Measurements from ENCODE around the gene PLCXD1. TPM values are rescaled to one million over a fixed set of nuclear protein-coding genes. Genes with fewer than 3 reads are reported as not detected.
A peak's percentile ranks its signal among the peaks of the same experiment; 100 is the strongest.
"Not testable (repeated sequence)": the region's sequence is repeated elsewhere in the genome, so short reads cannot be mapped to it uniquely, and the experiment has no call there.

The PLCXD1 gene
- polyA plus RNA-seq, 4 donors = 3.8 to 40.9 (median 13.3) TPM

DNA sequence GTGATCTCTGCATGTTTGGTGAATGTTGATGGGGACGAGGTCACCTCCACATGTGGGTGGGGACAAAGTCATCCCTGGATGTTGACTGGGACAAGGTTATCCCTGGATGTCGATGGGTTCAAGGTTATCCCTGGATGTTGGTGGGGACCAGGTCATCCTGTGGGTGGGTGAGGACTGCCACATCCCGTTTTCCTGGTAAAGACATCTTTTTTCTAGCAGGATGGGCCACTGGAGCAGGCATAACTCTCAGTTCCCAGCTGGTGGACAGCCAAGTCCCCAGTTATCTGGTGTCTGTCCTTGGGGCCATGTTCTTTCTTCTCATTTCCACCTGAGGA is 28.3 kb upstream of the PLCXD1 start:
- WGBS, 3 donors = 78 to 89% (median 84%) methylated on average over 3 of the region's 3 CpGs

DNA sequence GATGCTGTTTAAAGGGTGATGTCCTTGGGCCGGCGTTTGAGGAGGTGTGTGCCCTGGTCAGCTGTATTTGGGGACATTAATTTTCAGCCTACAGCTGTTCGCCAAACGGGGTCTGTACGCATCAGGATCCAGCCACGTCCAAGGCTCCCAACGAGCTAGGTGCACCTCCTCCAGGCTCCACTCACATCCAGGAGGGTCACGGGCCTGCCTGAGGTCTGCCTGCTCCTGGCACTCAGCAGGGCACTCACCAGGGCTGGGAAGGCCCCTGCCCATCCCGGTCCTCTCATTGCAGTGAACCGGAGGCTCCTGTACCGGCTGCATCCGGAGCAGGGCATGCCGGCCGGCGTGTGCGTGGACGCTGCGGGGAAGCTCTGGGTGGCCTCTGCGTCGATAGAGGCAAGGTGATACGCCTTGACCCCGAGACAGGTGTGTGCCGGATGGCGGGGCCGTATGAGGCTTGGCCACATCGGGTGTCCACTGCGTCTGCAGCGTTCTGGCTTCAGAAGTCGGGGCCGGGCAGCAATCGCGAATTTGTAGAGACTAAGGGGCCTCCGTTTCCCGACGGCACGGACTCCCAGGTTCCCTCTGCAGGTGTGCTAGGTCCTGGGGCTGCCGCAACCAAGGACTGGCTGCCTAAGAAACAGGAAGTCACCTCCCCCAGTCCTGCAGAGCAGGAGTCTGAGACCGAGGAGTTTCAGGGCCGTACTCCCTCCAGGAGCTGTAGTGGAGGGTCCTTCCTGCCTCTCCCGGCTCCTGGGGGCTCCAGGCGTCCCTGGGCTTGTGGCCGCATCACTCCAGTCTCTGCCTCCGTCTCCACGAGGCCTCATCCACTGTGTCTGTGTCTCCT is 27.5 kb upstream of the PLCXD1 start:
- no peaks in the 10 kb centered on the region for H3K27me3 ChIP-seq (ENCODE audit: control insufficient read depth in 3 of 3, insufficient read depth in 3 of 3, low read length in 3 of 3)
- H3K9me3 ChIP-seq (ENCODE audit: control insufficient read depth in 2 of 2, insufficient read depth in 1 of 2, low read depth in 1 of 2, low read length in 1 of 2) = peaks cover 0 to 8% of the 10 kb centered on the region in 2 donors
- DNase-seq = peak in 1 of 2 donors; percentile 0
- no peaks in the 10 kb centered on the region for H3K36me3 ChIP-seq (ENCODE audit: control insufficient read depth in 3 of 3, insufficient read depth in 2 of 3, low read depth in 1 of 3, low read length in 3 of 3)
- no peaks in the 10 kb centered on the region for H3K4me1 ChIP-seq (ENCODE audit: control insufficient read depth in 3 of 3, insufficient read depth in 2 of 3, low read depth in 1 of 3, low read length in 2 of 3)
- 90 to 94% (median 92%) methylated on average over 40 to 44 of the region's 44 CpGs for WGBS, 3 donors
- H3K27ac ChIP-seq (ENCODE audit: low read depth in 1 of 3, low read length in 2 of 3) = no peak overlapping the region
- FAIRE-seq = no peak
- no peak overlapping the region for H3K4me3 ChIP-seq (ENCODE audit: low read depth in 1 of 3, low read length in 3 of 3)

More for the DNA sequence above, 28.3 kb upstream of the PLCXD1 start:
- no peak overlapping the region for H3K4me3 ChIP-seq (ENCODE audit: low read depth in 1 of 3, low read length in 3 of 3)
- H3K36me3 ChIP-seq (ENCODE audit: control insufficient read depth in 3 of 3, insufficient read depth in 2 of 3, low read depth in 1 of 3, low read length in 3 of 3) = no peaks in the 10 kb centered on the region
- no peak for FAIRE-seq
- H3K9me3 ChIP-seq (ENCODE audit: control insufficient read depth in 2 of 2, insufficient read depth in 1 of 2, low read depth in 1 of 2, low read length in 1 of 2) = peaks cover 0 to 8% of the 10 kb centered on the region in 2 donors
- H3K27me3 ChIP-seq (ENCODE audit: control insufficient read depth in 3 of 3, insufficient read depth in 3 of 3, low read length in 3 of 3) = no peaks in the 10 kb centered on the region
- no peak for DNase-seq
- no peaks in the 10 kb centered on the region for H3K4me1 ChIP-seq (ENCODE audit: control insufficient read depth in 3 of 3, insufficient read depth in 2 of 3, low read depth in 1 of 3, low read length in 2 of 3)
- no peak overlapping the region for H3K27ac ChIP-seq (ENCODE audit: low read depth in 1 of 3, low read length in 2 of 3)

DNA sequence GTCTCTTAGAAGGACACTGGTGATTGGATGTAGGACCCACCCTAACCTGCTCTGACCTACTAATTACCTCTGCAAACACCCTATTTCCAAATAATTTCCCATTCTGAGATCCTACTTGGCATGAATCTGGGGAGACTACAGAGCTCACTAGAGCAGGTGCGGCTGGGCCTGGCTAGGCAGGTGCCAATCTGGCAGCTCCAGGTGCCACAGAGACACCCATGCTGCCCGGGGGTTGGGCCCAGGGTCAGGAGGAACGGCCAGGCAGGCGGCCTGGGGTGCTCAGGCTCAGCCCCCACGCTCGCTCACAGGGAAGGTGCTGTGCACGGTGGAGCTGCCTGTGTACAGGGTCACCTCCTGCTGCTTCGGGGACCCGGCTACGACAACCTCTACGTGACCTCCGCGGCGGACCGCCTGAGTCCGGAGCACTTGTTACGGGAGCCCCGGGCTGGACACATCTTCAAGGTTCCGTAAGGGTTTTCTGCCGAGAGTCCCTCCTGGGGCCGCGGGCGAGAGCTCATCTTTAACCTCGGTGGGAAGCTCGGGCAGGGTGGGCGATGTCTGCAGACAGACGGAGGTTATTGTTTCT is 26.5 kb upstream of the PLCXD1 start:
- peaks cover 0 to 8% of the 10 kb centered on the region in 2 donors for H3K9me3 ChIP-seq (ENCODE audit: control insufficient read depth in 2 of 2, insufficient read depth in 1 of 2, low read depth in 1 of 2, low read length in 1 of 2)

DNA sequence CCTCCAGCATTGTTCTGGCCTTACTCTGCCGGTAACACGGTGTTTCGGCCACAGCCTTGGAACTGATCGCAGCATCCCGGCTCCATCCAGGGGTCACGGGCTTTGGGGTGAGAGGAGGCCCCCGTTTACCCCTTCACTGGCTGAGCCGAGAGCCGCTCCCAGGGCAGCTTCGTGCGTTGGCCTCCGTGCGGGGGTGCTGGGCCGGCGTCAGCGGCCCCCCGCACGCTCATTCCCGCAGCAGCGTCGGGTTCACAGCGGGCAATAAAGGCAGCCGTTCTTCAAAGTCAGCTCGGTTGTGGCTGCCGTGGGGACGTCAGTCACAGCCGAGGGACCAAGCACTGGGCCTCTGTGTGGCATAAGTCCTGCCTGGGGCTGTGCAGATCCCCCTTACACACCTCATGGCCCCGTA is 25.3 kb upstream of the PLCXD1 start:
- H3K36me3 ChIP-seq (ENCODE audit: control insufficient read depth in 3 of 3, insufficient read depth in 2 of 3, low read depth in 1 of 3, low read length in 3 of 3) = no peaks in the 10 kb centered on the region
- H3K9me3 ChIP-seq (ENCODE audit: control insufficient read depth in 2 of 2, insufficient read depth in 1 of 2, low read depth in 1 of 2, low read length in 1 of 2) = peaks cover 0 to 8% of the 10 kb centered on the region in 2 donors
- peaks cover 0 to under 1% (median 0%) of the 10 kb centered on the region in 3 donors for H3K4me1 ChIP-seq (ENCODE audit: control insufficient read depth in 3 of 3, insufficient read depth in 2 of 3, low read depth in 1 of 3, low read length in 2 of 3)
- no peaks in the 10 kb centered on the region for H3K27me3 ChIP-seq (ENCODE audit: control insufficient read depth in 3 of 3, insufficient read depth in 3 of 3, low read length in 3 of 3)
- H3K4me3 ChIP-seq (ENCODE audit: low read depth in 1 of 3, low read length in 3 of 3) = no peak overlapping the region
- WGBS, 3 donors = 88 to 90% (median 89%) methylated on average over 28 of the region's 28 CpGs
- FAIRE-seq (no peak), DNase-seq (no peak)
- no peak overlapping the region for H3K27ac ChIP-seq (ENCODE audit: low read depth in 1 of 3, low read length in 2 of 3)

More for the DNA sequence above, 26.5 kb upstream of the PLCXD1 start:
- Histone ChIP-seq H3K27me3 (ENCODE audit: control insufficient read depth in 3 of 3, insufficient read depth in 3 of 3, low read length in 3 of 3) (no peaks in the 10 kb centered on the region), H3K4me1 (ENCODE audit: control insufficient read depth in 3 of 3, insufficient read depth in 2 of 3, low read depth in 1 of 3, low read length in 2 of 3) (no peaks in the 10 kb centered on the region), H3K27ac (ENCODE audit: low read depth in 1 of 3, low read length in 2 of 3) (no peak overlapping the region), H3K4me3 (ENCODE audit: low read depth in 1 of 3, low read length in 3 of 3) (no peak overlapping the region), H3K36me3 (ENCODE audit: control insufficient read depth in 3 of 3, insufficient read depth in 2 of 3, low read depth in 1 of 3, low read length in 3 of 3) (no peaks in the 10 kb centered on the region)
- DNase-seq = peak in 1 of 2 donors; percentile 0
- FAIRE-seq = no peak
- 87 to 93% (median 89%) methylated on average over 27 of the region's 27 CpGs for WGBS, 3 donors

- H3K27ac ChIP-seq (ENCODE audit: low read depth in 1 of 3, low read length in 2 of 3); H3K4me1 ChIP-seq (ENCODE audit: control insufficient read depth in 3 of 3, insufficient read depth in 2 of 3, low read depth in 1 of 3, low read length in 2 of 3); DNase-seq; H3K4me3 ChIP-seq (ENCODE audit: low read depth in 1 of 3, low read length in 3 of 3); H3K36me3 ChIP-seq (ENCODE audit: control insufficient read depth in 3 of 3, insufficient read depth in 2 of 3, low read depth in 1 of 3, low read length in 3 of 3); H3K27me3 ChIP-seq (ENCODE audit: control insufficient read depth in 3 of 3, insufficient read depth in 3 of 3, low read length in 3 of 3); FAIRE-seq; H3K9me3 ChIP-seq (ENCODE audit: control insufficient read depth in 2 of 2, insufficient read depth in 1 of 2, low read depth in 1 of 2, low read length in 1 of 2): not testable (repeated sequence)
- 58 to 86% (median 75%) methylated on average over 14 of the region's 14 CpGs for WGBS, 3 donors
These were observed 24.1 kb upstream of the PLCXD1 start for GRCh38 chrX:257054-257453.

GRCh38 chrX:257681-258289 is 23.4 kb upstream of the PLCXD1 start:
- DNase-seq = peak in 1 of 2 donors; percentile 0
- H3K36me3 ChIP-seq (ENCODE audit: control insufficient read depth in 3 of 3, insufficient read depth in 2 of 3, low read depth in 1 of 3, low read length in 3 of 3) = no peaks in the 10 kb centered on the region
- H3K27ac ChIP-seq (ENCODE audit: low read depth in 1 of 3, low read length in 2 of 3) = no peak overlapping the region
- H3K4me1 ChIP-seq (ENCODE audit: control insufficient read depth in 3 of 3, insufficient read depth in 2 of 3, low read depth in 1 of 3, low read length in 2 of 3) = peaks cover 0 to 8% (median 0%) of the 10 kb centered on the region in 3 donors
- WGBS, 3 donors = 73 to 82% (median 76%) methylated on average over 18 to 21 of the region's 21 CpGs
- FAIRE-seq = no peak
- peaks cover 0 to 5% of the 10 kb centered on the region in 2 donors for H3K9me3 ChIP-seq (ENCODE audit: control insufficient read depth in 2 of 2, insufficient read depth in 1 of 2, low read depth in 1 of 2, low read length in 1 of 2)
- H3K27me3 ChIP-seq (ENCODE audit: control insufficient read depth in 3 of 3, insufficient read depth in 3 of 3, low read length in 3 of 3) = no peaks in the 10 kb centered on the region
- H3K4me3 ChIP-seq (ENCODE audit: low read depth in 1 of 3, low read length in 3 of 3) = no peak overlapping the region

DNA sequence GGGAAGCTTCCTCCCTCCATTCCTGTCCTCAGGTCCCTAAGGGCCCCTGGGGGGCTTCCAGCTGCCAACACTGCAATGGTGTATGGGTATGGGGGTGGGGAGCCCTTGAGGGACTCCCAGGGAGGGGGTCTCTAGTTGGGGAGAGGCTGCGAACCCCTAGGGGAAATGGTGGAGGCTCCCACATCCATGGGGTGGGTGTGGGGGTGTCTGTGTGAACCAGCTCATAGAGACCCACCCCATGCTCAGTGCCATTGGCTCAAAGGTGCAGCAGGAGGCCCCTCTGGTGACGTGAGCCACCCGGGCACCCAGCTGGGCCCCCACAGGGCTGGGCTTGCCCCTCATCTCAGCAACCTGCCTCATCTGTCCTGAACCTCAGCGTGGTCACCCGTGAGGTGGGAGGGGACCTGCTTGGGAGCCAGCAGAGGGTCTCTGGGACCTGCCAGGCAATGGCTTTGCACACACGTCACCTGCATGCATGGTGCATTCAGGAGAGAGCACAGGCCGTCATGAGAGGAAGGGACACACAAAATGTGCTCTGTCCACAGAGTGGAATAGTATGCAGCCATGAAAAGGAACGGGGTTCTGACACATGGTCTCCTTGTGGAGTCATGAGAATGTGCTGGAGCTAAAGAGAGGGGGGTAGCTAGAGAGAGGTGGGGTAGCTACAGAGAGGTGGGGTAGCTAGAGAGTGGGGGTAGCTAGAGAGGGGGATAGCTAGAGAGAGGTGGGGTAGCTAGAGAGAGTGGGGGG is 22.7 kb upstream of the PLCXD1 start:
- Histone ChIP-seq H3K27me3 (ENCODE audit: control insufficient read depth in 3 of 3, insufficient read depth in 3 of 3, low read length in 3 of 3) (no peaks in the 10 kb centered on the region), H3K4me3 (ENCODE audit: low read depth in 1 of 3, low read length in 3 of 3) (no peak overlapping the region), H3K4me1 (ENCODE audit: control insufficient read depth in 3 of 3, insufficient read depth in 2 of 3, low read depth in 1 of 3, low read length in 2 of 3) (peaks cover 0 to 8% (median 0%) of the 10 kb centered on the region in 3 donors), H3K36me3 (ENCODE audit: control insufficient read depth in 3 of 3, insufficient read depth in 2 of 3, low read depth in 1 of 3, low read length in 3 of 3) (no peaks in the 10 kb centered on the region), H3K27ac (ENCODE audit: low read depth in 1 of 3, low read length in 2 of 3) (no peak overlapping the region), H3K9me3 (ENCODE audit: control insufficient read depth in 2 of 2, insufficient read depth in 1 of 2, low read depth in 1 of 2, low read length in 1 of 2) (peaks cover 0 to 1% of the 10 kb centered on the region in 2 donors)
- WGBS, 3 donors = 82 to 90% (median 84%) methylated on average over 8 of the region's 8 CpGs
- FAIRE-seq (no peak), DNase-seq (no peak)
